Lower leg skin (tissue), 4 donors: ENCODE data around the gene PTBP3. TPM values are rescaled to one million over a fixed set of nuclear protein-coding genes. Genes with fewer than 3 reads are reported as not detected.

ENCODE experiments used
- DNase-seq, 2 donors: peaks; one replicate each; pipeline ENCODE4 v3.0.0-alpha.2; 2019; ENCODE audit warnings: low spot score in 2 of 2
- H3K4me3 ChIP-seq: fragments of 200-600 bp; sonication (generic); 2 replicates; pipeline ENCODE4 v1.5.1; 2017; ENCODE audit warnings: mild to moderate bottlenecking, low read depth; ENCODE audit not compliant: poor library complexity, severe bottlenecking
- POLR2A ChIP-seq, 2 donors: fragments of 450-650 bp; IDR thresholded peaks; one replicate each; pipeline ENCODE4 v1.6.1; 2016 to 2017; ENCODE audit warnings: antibody characterized with exemption in 2 of 2, mild to moderate bottlenecking in 1 of 2, moderate library complexity in 1 of 2
- WGBS, 2 donors: methylation state at CpG; one replicate each; pipeline ENCODE4 v1.1.5; 2018; 5-methylcytosine and 5-hydroxymethylcytosine counted together
- intact Hi-C: fragments of 100-400 bp; cut with DNase I; formaldehyde crosslinking; loops from one replicate; pipeline ENCODE4 v1.15.0; 2023; ENCODE audit warnings: low total_unique reads
- total RNA-seq, 4 donors: library from RNA; depleted of rRNA; stranded (reverse); fragments of >200 nt; gene quantifications; one replicate each; pipeline ENCODE4 v1.1.0, GENCODE V29; 2016
- TF ChIP-seq, protein P1 (sequence below), 3 donors: fragments of 450-650 bp; IDR thresholded peaks; one replicate each; pipeline ENCODE4 v1.5.1; 2016; ENCODE audit warnings: antibody characterized with exemption in 3 of 3, mild to moderate bottlenecking in 3 of 3, moderate library complexity in 2 of 3

The PTBP3 gene
- total RNA-seq, 4 donors from 2014 or later, result 82.5 to 201 (median 156) TPM

DNA sequence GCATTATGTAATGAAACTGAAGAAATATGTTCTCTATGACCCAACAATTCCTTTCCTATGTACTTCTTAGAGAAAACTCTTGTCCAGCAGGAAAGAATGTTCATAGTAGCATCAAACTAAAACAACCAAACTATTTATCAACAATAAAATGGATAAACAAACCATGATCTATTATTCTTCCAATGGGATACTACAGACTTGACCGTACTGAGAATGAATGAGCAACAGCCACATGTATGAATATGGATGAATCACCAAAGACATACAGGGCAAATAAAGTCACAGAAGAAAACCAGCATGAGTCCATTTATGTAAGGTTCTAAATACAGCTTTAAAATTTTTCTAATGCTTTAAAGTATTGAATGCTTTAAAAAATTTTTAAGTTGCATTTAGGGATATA lies 84.7 kb downstream of the PTBP3 start:
- TF ChIP-seq POLR2A (IDR thresholded peaks at IDR 0.05), result no peak
- TF ChIP-seq, protein P1, sequence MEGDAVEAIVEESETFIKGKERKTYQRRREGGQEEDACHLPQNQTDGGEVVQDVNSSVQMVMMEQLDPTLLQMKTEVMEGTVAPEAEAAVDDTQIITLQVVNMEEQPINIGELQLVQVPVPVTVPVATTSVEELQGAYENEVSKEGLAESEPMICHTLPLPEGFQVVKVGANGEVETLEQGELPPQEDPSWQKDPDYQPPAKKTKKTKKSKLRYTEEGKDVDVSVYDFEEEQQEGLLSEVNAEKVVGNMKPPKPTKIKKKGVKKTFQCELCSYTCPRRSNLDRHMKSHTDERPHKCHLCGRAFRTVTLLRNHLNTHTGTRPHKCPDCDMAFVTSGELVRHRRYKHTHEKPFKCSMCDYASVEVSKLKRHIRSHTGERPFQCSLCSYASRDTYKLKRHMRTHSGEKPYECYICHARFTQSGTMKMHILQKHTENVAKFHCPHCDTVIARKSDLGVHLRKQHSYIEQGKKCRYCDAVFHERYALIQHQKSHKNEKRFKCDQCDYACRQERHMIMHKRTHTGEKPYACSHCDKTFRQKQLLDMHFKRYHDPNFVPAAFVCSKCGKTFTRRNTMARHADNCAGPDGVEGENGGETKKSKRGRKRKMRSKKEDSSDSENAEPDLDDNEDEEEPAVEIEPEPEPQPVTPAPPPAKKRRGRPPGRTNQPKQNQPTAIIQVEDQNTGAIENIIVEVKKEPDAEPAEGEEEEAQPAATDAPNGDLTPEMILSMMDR (IDR thresholded peaks at IDR 0.05), result no peak

GRCh38 chr9:112247090-112247489 lies 86.3 kb downstream of the PTBP3 start:
- no peak for DNase-seq
- intact Hi-C loops, result no loop called here

More for the DNA sequence above, 84.7 kb downstream of the PTBP3 start:
- DNase-seq, result no peak
- intact Hi-C loops, result no loop called here
- WGBS, 2 donors, result 85 to 87% methylated on average over 1 of the region's 1 CpG
- no peak overlapping the region for H3K4me3 ChIP-seq

DNA sequence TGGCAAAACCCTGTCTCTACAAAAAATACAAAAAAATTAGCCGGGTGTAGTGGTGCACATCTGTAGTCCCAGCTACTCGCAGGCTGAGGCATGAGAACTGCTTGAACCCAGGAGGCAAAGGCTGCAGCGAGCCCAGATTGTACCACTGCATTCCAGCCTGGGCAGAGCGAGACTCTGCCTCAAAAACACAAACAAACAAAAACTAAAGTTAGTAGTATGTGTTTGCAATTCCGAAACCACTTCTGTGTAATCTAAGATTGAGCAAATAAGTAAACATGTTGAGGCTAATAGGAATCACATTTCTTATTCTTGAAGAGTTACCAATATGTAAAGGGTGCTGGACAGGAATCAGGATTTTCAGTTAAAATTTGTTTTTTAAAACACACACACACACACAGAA lies 88.3 kb downstream of the PTBP3 start:
- intact Hi-C loops, result no loop called here
- TF ChIP-seq, protein P1 (IDR thresholded peaks at IDR 0.05), result no peak
- TF ChIP-seq POLR2A (IDR thresholded peaks at IDR 0.05), result no peak
- DNase-seq, result no peak
- 92 to 95% methylated on average over 5 of the region's 5 CpGs for WGBS, 2 donors
- no peak overlapping the region for H3K4me3 ChIP-seq

More at GRCh38 chr9:112247090-112247489, 86.3 kb downstream of the PTBP3 start:
- TF ChIP-seq, protein P1 (IDR thresholded peaks at IDR 0.05), result no peak
- no peak for TF ChIP-seq POLR2A (IDR thresholded peaks at IDR 0.05)
- no peak overlapping the region for H3K4me3 ChIP-seq
- WGBS, 2 donors, result 96 to 97% methylated on average over 3 of the region's 3 CpGs

DNA sequence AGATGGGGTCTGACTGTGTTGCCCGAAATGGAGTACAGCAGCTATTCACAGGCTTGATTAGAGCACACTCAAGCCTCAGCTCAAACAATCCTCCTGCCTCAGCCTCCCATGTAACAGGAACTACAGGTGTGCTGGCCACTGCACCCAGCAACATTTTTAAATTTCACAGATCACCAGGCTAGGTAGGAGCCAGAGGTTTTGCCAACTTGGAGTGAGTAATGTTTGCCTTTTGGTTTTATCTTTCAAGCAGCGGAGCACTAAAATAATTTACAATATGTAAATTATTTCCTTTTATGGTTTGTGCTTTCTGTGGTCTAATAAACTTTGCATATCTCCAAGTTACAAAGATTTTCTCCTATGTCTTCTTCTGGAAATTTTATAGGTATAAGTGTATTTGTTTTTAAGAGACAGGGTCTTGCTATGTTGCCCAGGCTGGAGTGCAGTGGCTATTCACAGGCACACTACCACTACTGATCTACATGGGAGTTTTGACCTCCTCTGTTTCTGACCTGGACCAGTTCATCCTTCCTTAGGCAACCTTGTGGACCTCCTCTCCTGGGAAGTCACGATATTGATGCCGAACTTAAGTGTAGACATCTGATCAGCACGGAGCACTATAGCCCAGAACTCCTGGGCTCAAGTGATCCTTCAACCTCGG lies 91.1 kb downstream of the PTBP3 start:
- no peak for DNase-seq
- TF ChIP-seq POLR2A (IDR thresholded peaks at IDR 0.05), result no peak
- TF ChIP-seq, protein P1 (IDR thresholded peaks at IDR 0.05), result no peak
- no peak overlapping the region for H3K4me3 ChIP-seq
- 94 to 97% methylated on average over 6 of the region's 6 CpGs for WGBS, 2 donors
- intact Hi-C loops, result no loop called here

- no peak overlapping the region for H3K4me3 ChIP-seq
- no peak for DNase-seq
- 51 to 60% methylated on average over 2 of the region's 2 CpGs for WGBS, 2 donors
- intact Hi-C loops, result no loop called here
- TF ChIP-seq, protein P1 (IDR thresholded peaks at IDR 0.05), result no peak
- TF ChIP-seq POLR2A (IDR thresholded peaks at IDR 0.05), result no peak
Measured at GRCh38 chr9:112241491-112241890, 91.9 kb downstream of the PTBP3 start.

GRCh38 chr9:112239708-112240107 lies 93.7 kb downstream of the PTBP3 start:
- intact Hi-C loops, result no loop called here
- DNase-seq, result no peak
- TF ChIP-seq POLR2A (IDR thresholded peaks at IDR 0.05), result no peak
- TF ChIP-seq, protein P1 (IDR thresholded peaks at IDR 0.05), result no peak
- no peak overlapping the region for H3K4me3 ChIP-seq
- WGBS, 2 donors, result 95 to 96% methylated on average over 2 of the region's 2 CpGs
